ENCODE results near the gene VMP1.

VMP1 gene

DNA sequence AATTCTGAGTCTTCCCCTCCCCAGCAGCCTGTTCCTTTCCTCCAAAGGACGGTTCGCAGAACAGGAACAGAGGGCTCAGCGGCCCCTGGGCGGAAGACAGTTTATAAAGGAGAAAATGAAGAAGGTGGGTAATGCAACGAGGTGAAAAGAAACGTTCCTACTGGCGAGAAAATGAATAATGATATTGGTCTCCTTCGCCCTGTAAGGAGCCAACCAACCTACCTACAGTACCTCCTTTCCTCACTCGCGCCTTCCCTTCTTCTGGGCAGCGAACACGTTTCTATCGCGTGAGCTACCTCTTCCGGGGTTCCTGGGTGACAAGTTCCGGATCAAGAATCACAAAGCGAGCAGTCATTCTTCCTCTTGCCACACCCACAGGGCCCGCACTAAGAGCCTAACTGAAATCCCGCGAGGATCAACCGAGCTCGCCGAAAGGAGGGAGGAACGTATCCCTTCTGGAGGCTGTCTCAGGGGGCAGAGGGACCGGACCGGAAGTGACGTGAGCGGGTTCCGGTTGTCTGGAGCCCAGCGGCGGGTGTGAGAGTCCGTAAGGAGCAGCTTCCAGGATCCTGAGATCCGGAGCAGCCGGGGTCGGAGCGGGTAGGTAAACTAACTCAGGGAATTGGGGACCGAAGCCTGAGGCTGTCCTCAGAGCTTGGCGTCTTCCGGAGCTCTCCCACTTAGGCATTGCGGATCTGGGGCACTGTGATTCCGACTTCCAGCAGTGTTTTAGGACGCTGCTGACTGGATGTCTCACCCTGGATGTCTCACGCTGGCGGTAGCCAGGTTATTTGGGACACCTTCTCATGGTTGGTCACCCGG, at the start of gene VMP1, which contains the start of gene PTRH2:
Gene VMP1 (plus strand): TSS at position 506 of the 822 bp plus-strand sequence. CDS start 23,793 bp downstream, outside the sequence.
Gene PTRH2 (minus strand): TSS at position 282 of the 822 bp plus-strand sequence. CDS start 9,452 bp downstream, outside the sequence.
- peak; percentile 100 for DNase-seq (ENCODE audit: low spot score)

DNA sequence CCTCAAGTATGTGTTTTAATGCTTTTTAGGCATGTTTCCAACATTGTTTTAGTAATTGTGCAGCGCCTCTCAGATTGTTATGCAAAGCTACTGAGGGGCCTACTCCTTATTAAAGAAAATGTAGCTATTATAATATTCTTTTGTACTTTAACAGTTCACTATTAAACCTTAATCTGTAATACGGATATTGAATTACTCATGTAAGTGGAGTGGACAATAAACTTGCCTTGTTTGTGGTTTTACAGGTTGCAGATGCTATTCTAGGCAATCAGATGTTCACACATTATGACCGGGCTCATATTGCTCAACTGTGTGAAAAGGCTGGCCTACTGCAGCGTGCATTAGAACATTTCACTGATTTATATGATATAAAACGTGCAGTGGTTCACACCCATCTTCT, 41.2 kb upstream of the VMP1 start:
- no peak for DNase-seq (ENCODE audit: low spot score)

- no peak for DNase-seq (ENCODE audit: low spot score)
These were observed 38.6 kb upstream of the VMP1 start for GRCh38 chr17:59668816-59669215.

- DNase-seq (ENCODE audit: low spot score): no peak
These were observed 38.0 kb upstream of the VMP1 start for GRCh38 chr17:59669411-59669810.

DNA sequence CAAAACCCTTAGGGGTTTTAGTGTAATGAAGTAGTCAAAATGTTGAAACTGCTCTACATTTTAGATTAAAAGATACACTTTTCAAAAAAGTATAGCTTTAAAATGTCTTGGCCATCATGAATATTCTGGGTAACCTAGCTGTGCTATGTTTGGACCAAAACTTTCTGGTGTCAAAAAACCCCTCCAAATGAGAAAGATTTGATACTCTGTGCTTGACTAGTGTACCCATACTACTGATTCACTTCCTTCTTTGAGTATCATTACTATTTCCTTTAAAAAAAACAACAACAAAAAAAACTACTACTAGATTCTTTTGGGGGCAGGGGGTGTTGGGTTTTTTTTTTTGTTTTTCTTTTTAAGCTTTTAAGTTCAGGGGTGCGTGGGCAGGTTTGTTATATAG, 37.5 kb upstream of the VMP1 start:
- DNase-seq (ENCODE audit: low spot score): no peak

DNA sequence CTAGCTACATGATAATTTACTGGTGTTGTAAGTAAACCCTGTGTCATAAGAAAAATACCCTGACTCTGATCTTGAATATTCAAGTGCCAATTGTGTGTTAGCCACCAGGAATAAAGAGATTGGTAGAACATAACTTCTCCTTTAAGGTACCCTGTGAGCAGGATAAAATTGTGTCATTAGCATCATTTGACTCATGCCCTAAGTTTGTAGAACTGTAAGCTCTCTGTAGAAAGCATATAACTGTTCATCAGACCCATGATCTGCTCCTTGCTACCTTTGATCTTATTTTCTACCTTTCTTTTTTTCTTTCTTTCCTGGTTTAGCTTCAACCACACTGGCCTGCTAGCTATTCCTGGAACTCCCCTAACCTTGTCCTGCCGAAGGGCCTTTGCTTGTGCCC, 36.1 kb upstream of the VMP1 start:
- DNase-seq (ENCODE audit: low spot score): no peak

DNA sequence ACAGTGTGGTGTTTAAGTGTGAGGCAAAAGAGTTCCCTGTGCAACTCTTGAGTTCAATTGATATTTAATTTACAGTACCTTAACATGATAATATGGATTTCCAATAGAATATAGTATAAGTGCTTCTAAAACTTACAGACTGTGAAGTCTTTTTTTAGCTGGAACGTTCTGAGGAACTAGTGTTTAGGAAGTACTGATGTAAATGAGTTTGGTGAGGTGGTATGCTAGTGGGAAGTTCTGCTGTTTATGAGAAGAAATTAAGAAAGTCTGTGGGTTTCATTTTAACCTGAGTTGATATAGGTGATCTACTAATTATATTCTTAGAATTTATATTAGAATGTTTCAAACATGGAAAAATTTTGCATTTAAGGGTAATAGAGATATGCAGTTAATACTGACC, 32.2 kb upstream of the VMP1 start:
- no peak for DNase-seq (ENCODE audit: low spot score)

- DNase-seq (ENCODE audit: low spot score): no peak
These were observed 30.7 kb upstream of the VMP1 start for GRCh38 chr17:59676716-59677115.

- DNase-seq (ENCODE audit: low spot score): no peak
These were observed 28.5 kb upstream of the VMP1 start for GRCh38 chr17:59678918-59679317.

DNA sequence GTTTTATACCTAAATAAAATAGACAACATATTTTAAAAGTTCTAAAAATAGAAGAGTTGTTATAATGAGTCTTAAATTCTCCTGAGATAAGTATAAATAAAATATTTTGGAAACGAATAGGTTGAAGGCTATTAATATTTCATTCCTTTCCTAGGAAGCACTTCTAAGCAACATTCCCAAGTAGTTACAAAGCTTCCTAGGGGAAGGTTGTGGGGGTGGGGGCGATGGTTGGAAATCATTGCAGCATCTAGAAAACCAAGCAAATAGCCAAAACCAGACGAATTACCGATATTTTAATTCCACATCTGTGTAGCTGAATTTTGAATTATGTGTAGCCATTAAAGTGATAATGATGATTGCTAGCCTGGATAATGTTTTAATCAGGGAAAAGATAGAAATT, 27.1 kb upstream of the VMP1 start:
- no peak for DNase-seq (ENCODE audit: low spot score)

GRCh38 chr17:59683283-59683682, 24.2 kb upstream of the VMP1 start:
- DNase-seq (ENCODE audit: low spot score): no peak

DNA sequence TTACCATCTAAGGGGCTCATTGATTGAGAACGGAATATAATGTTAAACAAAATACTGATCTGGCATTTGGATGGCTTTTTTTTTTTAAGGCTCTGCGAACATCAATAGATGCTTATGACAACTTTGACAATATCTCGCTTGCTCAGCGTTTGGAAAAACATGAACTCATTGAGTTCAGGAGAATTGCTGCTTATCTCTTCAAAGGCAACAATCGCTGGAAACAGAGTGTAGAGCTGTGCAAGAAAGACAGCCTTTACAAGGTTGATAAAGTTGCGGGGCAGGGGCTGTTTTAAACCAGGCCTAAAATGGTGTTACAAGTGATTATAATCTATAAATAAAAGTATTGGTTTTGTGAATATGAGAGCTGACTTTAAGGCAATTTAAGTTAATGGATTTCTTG, 22.5 kb upstream of the VMP1 start:
- DNase-seq (ENCODE audit: low spot score): no peak

DNA sequence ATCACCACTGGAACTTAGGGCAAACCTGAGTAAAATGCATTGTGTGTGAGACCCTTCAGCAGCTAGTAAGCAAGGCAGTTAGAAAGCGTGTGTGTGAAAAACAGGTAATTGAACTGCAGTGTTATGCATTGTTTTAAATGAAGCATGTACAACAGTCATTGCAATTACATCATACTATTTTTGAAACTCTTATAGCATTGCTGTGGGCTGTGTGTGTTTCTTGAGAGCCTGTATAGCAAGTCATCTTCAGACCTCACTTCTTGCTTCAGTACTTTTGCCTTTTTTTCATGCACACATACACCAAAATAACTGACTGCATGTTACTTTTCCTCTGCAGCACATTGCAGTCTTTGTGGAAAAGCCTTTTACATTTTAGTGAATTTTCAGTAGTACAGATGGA, 19.4 kb upstream of the VMP1 start:
- no peak for DNase-seq (ENCODE audit: low spot score)

- no peak for DNase-seq (ENCODE audit: low spot score)
These were observed 19.0 kb upstream of the VMP1 start for GRCh38 chr17:59688496-59688895.

GRCh38 chr17:59693582-59693981, 13.9 kb upstream of the VMP1 start:
- no peak for DNase-seq (ENCODE audit: low spot score)

DNA sequence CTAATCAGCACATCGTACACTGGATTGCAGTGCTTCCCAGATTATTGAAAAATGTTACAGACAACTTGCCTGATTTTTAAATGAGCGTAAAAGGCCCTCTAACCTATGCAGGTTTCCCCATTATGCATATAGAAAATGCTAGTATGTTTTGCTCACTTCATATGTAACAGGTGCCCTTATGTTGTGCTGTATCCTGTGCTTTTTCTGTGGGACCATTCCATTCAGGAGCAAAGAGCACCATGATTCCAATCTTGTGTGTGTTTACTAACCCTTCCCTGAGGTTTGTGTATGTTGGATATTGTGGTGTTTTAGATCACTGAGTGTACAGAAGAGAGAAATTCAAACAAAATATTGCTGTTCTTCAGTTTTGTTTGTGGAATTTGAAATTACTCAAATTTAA, 13.1 kb upstream of the VMP1 start:
- no peak for DNase-seq (ENCODE audit: low spot score)

- no peak for DNase-seq (ENCODE audit: low spot score)
These were observed 11.3 kb upstream of the VMP1 start for GRCh38 chr17:59695945-59696681.

- DNase-seq (ENCODE audit: low spot score): no peak
These were observed 10.7 kb upstream of the VMP1 start for GRCh38 chr17:59696682-59697277.

- no peak for DNase-seq (ENCODE audit: low spot score)
These were observed 9.3 kb upstream of the VMP1 start for GRCh38 chr17:59698143-59698542.

GRCh38 chr17:59699218-59699617, 8.2 kb upstream of the VMP1 start:
- DNase-seq (ENCODE audit: low spot score): no peak

- no peak for DNase-seq (ENCODE audit: low spot score)
These were observed 7.7 kb upstream of the VMP1 start for GRCh38 chr17:59699786-59700185.

- no peak for DNase-seq (ENCODE audit: low spot score)
These were observed 5.2 kb upstream of the VMP1 start for GRCh38 chr17:59702304-59702703.

GRCh38 chr17:59707971-59708430, 547 bp downstream of the VMP1 start:
- DNase-seq (ENCODE audit: low spot score): no peak
